Measurements from ENCODE around the gene TSPAN3. TPM values are rescaled to one million over a fixed set of nuclear protein-coding genes. Genes with fewer than 3 reads are reported as not detected.
A peak's percentile ranks its signal among the peaks of the same experiment; 100 is the strongest.

Gene TSPAN3
- total RNA-seq, 1 donor, result 194 TPM

DNA sequence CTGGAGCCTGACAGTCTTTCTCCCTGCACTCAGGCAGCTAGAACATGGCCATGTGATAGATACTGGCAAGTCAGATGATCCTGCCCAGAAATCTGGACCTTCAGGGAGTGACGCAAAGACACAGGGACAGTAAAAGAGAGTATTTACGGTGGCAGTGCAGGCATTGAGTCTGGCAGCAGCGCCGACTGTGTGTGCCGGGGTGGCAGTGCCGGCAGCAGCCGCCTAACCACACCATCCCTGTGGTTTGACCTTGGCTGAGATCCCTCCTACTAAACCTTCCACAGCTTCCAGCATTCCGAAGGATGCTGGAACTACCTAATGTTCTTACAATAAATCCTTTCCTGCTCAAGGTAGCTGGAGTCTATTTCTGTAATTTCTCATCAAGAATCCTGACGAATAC lies 4.6 kb upstream of the TSPAN3 start:
- DNase-seq (ENCODE audit: low read depth), result no peak
- no peak overlapping the region for H3K4me3 ChIP-seq (ENCODE audit: low read depth, low read length)
- TF ChIP-seq, protein P1, sequence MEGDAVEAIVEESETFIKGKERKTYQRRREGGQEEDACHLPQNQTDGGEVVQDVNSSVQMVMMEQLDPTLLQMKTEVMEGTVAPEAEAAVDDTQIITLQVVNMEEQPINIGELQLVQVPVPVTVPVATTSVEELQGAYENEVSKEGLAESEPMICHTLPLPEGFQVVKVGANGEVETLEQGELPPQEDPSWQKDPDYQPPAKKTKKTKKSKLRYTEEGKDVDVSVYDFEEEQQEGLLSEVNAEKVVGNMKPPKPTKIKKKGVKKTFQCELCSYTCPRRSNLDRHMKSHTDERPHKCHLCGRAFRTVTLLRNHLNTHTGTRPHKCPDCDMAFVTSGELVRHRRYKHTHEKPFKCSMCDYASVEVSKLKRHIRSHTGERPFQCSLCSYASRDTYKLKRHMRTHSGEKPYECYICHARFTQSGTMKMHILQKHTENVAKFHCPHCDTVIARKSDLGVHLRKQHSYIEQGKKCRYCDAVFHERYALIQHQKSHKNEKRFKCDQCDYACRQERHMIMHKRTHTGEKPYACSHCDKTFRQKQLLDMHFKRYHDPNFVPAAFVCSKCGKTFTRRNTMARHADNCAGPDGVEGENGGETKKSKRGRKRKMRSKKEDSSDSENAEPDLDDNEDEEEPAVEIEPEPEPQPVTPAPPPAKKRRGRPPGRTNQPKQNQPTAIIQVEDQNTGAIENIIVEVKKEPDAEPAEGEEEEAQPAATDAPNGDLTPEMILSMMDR (IDR thresholded peaks at IDR 0.05; ENCODE audit: insufficient read depth, low read length), result no peak

DNA sequence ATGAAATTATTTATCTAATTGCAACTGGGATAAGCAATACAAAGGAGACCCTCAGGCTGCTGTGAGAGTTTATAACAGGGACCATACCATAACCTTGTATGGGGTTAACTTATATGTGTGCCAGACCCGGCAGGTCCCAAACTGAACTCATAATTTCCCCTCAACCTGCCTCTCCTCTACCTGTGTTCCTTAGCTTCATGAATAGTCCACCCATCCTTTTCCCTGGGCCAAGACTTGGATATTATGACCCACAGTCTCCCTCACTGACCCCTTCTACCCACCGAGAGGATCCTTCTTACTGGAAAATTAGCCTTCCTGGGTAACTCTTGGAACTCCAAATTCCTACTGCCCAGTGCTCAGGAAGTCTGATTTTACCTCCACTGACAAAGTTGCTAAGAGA lies 3.4 kb upstream of the TSPAN3 start:
- DNase-seq (ENCODE audit: low read depth), result no peak
- TF ChIP-seq, protein P1 (IDR thresholded peaks at IDR 0.05; ENCODE audit: insufficient read depth, low read length), result no peak
- no peak overlapping the region for H3K4me3 ChIP-seq (ENCODE audit: low read depth, low read length)

DNA sequence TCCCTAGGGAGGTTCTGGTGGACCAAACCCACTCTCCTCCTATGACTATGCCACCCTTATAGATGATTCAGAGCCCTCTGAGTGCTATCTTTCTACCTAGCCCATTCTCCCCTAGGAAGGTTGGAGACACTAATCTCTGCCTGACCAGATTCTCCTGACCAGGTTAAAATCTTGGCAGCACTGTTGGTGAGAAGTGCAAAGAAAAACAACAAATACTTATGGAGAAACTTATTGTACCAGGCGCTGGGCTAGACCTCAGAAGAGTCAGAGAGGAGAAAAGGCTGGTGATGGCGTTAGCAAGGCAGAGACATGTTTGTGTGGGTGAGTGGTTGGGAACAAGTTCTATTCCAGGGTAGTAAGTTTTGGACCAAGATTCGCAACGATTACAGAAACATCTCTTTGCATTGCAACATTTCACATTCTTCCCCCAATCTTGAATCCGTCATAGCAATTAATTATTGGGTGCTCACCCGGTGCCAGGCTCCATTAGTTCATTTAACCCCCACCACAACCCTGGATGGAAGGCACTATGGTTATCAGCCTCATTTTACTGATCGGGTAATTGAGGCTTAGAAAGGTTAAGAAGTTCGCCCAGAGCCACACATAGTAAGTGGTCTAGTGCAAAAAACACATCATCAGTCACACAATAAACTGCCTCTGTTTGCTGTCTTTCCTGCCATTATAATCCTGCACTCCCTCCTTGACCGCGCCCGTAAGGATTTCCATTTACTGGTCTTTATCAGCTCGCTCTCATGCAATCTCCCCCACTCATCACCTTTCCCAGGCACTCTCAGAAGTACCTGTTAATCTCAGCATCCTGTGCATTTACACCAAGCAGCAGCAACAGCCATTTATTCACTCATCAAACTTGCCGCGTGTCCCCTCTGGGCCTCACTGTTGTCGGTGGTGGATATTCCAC lies 655 bp upstream of the TSPAN3 start:
- H3K4me3 ChIP-seq (ENCODE audit: low read depth, low read length), result no peak overlapping the region

DNA sequence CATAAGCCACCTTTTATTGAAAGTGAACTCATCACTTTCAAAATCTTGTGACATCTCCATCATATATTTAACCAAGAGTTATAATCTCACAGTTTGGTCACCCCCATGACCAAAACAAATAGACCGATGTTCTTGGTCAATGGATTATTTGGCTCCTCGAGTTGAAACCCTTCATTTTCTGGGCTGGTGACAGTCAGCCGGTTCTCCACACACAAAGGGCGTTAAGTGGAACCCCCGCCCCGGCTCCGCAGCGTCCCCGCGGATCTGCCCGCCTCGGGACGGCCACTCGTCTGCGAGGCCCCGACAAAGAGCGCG lies 772 bp downstream of the TSPAN3 start:
- peak overlapping the region; percentile 76 for H3K4me3 ChIP-seq (ENCODE audit: low read depth, low read length)
- no peak for DNase-seq (ENCODE audit: low read depth)
- TF ChIP-seq, protein P1 (IDR thresholded peaks at IDR 0.05; ENCODE audit: insufficient read depth, low read length), result no peak

More for the DNA sequence above, 655 bp upstream of the TSPAN3 start:
- TF ChIP-seq, protein P1 (IDR thresholded peaks at IDR 0.05; ENCODE audit: insufficient read depth, low read length), result no peak
- peak; percentile 46 for DNase-seq (ENCODE audit: low read depth)

DNA sequence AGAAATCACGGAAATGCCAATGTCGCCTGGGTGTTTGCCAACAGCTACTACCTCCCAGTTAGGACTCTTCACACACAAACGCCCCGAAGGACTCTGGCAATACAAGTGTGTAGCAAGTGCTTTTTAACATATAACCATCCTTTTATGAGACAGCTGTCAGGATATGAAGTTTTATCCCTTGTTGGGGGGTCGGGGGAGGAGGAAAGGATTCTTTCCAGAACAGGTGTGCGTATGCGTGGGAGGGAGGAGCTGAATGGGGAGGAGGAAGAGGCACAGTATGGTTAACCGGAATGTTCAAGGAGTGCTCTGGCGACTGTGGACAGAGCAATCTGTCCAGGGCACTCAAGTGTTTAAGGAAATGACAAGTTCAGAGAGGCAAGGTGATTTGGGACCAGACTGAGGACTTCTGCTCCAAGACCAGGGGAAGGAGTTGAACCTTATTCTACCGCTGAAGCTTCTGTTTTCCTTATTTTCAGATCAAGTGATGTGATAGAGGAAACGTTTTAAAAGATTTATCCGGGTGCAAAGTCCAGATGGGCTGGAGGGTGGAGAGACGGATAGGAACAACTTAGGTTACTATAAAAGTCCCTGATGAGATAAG lies 1.3 kb downstream of the TSPAN3 start:
- TF ChIP-seq, protein P1 (IDR thresholded peaks at IDR 0.05; ENCODE audit: insufficient read depth, low read length), result no peak
- DNase-seq (ENCODE audit: low read depth), result no peak

DNA sequence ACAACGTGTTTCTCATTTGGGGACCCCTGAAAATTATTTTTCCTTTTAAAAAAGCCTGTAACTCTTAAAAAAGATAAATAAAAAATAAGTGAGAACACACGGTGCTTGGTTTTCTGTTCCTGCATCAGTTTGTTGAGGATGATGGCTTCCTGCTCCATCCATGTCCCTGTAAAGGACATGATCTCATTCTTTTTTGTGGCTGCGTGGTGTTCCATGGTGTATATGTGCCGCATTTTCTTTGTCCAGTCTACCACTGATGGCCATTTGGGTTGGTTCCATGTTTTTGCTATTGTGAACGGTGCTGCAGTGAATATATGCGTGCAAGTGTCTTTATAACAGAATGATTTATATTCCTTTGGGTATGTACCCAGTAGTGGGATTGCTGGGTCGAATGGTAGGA lies 2.3 kb downstream of the TSPAN3 start:
- DNase-seq (ENCODE audit: low read depth), result no peak
- TF ChIP-seq, protein P1 (IDR thresholded peaks at IDR 0.05; ENCODE audit: insufficient read depth, low read length), result no peak
- H3K4me3 ChIP-seq (ENCODE audit: low read depth, low read length), result no peak overlapping the region

More for the DNA sequence above, 1.3 kb downstream of the TSPAN3 start:
- peak overlapping the region; percentile 76 for H3K4me3 ChIP-seq (ENCODE audit: low read depth, low read length)

Measured in fibroblast of the aortic adventitia (primary cell).